HG02973 (cell line): ENCODE measurements around the gene AUNIP.

Experiments used
- ATAC-seq: cut with Tn5 transposase; IDR thresholded peaks from one replicate; pipeline ENCODE4 v1.9.1; 2021; ENCODE audit warnings: moderate library complexity; ENCODE audit not compliant: unreplicated experiment

Gene AUNIP

DNA sequence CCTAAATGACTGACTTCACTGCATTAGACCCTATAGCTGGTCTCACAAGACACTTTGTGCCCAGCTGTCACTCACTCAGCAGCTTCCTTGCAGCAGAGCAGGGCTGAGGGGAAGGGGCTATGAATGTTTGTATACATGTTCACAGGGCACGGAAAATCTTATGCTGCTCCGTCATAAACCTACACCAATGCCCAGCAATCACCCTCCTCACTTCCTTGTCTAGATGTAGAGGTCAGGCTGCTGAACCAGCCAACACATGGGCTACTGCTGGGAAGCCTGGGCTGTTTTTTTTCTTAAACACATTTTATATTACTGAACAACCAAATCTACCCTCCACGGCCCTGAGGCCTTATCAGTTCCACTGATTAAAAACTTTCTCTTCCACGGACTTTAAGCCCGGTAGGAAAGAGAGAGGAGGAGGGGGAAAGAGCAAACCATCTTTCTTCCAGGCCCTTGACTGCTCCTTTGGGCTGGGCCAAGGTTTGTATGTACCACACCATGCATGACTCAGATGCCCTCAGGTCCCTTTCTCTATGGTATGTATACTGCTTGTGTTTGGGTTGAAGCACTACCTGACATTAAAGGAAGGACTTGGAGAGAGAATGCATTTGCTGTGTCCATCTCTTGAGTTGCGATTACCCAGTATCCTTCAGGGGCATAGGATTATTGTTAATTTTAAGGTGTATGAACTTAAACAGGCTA lies 26.8 kb downstream of the AUNIP start:
- no peak for ATAC-seq

DNA sequence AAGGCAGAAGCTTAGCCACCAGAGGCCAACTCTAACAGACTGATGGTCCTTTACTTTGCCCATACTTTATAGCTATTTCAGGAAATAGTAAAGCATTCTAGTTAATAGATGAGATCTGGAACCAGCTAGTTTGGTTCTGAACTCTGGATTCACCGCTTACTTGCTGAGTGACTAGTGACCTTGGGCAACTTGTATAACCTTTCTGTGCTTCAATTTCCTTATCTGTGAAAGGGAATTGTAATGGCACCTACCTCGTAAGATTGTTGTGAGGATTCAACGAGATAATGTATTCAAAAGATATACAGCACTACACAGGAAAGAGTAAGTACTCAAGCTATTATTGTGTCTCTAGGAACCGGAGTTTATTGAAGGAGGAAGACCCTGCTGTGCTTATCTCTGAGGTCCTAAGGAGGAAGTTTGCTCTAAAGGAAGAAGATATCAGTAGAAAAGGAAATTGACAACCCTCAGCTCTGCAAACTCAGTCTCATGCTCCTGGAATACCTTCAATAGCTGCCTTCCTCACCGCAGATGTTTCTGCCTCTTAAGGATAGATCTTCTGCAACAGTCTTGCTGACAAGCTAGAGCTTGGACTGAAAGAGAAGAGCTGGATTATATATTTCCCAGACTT lies 27.6 kb downstream of the AUNIP start:
- no peak for ATAC-seq

DNA sequence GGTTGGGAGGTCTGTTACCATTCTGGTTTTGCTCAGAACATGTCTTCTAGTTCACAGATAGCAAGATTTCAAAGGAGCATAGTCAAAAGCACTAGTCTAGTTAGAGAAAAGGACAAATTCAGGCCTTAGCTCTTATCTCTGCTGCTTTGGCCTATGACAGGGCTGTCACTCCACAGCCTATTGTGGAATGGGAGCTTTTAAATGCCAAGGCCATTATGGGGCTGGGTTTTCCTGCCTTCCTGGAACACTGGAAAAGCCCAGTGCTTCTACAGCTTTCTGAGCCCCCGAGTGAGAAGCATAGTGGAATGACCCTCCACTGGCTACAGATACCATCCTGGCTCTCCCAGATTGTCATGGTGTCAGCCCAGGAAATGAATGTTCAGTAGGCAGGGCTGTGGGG lies 30.2 kb downstream of the AUNIP start:
- no peak for ATAC-seq

- no peak for ATAC-seq
Measured at GRCh38 chr1:25828491-25828890, 30.8 kb downstream of the AUNIP start.

GRCh38 chr1:25826571-25826970 lies 32.7 kb downstream of the AUNIP start:
- no peak for ATAC-seq

GRCh38 chr1:25825605-25826004 lies 33.7 kb downstream of the AUNIP start:
- no peak for ATAC-seq

- ATAC-seq: no peak
Measured at GRCh38 chr1:25821630-25822091, 37.6 kb downstream of the AUNIP start.

- ATAC-seq: no peak
Measured at GRCh38 chr1:25821112-25821476, 38.2 kb downstream of the AUNIP start.

GRCh38 chr1:25820247-25821111 lies 38.8 kb downstream of the AUNIP start:
- ATAC-seq: peak; percentile 32

DNA sequence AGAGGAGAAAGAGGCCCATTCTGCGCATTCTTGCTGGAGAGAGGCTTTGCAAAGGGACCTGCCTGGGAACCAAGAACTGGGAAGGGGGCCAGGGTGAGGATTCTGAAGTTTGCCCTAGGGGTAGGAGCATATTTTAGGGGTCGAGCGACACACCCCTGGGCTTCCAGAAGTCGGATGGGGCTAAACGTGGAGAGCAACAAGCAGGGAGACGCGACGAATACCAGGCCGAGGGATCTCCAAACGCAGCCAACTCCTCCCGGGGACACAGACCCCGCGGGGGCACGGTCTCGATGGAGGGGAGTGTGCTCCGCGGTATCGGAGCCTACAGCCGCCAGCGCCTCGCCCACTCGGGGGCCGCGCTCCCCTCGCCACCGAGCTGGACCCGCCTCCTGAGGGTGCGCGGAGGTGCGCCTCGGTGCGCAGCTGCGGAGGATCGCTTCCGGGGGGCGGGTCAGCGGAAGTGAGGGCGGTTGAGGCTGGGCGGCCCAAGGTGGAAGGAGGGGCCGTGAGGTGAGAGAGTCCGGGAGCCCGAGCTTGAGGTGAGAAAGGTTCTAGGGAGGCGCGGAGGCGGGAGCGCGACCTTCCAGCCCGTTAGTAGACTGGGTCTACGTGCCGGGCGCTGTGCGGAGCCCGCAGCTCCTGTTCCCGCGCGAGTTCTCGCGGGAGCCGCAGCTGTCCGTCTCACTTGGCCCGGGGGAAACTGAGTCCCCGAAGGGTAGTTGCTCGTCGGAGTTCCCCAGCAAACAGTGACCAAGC lies 39.6 kb downstream of the AUNIP start, which contains the start of gene MTFR1L:
Gene MTFR1L, plus strand, starts transcription at position 464 of the 756 bp plus-strand sequence. CDS start 3,151 bp downstream, outside the sequence.
- peak; percentile 79 for ATAC-seq

DNA sequence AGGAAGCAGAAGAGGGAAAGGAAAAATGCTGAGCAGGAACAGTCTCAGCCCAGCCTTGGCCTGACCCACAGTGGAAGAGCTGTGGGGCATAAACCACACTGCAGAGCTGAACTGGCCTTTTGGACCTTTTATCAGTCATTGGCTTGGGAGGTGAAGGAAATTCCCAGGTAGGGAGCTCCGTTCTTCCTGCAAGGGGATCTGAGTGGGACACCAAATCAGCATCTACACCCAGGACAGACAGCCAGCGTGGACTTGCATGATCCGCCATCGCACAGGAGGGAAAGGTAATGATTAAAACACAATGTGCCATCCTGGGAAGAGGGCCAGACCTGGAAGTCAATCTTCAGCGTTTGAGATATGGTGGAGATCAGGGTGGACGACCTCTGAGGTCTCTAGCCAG lies 40.7 kb downstream of the AUNIP start:
- no peak for ATAC-seq

DNA sequence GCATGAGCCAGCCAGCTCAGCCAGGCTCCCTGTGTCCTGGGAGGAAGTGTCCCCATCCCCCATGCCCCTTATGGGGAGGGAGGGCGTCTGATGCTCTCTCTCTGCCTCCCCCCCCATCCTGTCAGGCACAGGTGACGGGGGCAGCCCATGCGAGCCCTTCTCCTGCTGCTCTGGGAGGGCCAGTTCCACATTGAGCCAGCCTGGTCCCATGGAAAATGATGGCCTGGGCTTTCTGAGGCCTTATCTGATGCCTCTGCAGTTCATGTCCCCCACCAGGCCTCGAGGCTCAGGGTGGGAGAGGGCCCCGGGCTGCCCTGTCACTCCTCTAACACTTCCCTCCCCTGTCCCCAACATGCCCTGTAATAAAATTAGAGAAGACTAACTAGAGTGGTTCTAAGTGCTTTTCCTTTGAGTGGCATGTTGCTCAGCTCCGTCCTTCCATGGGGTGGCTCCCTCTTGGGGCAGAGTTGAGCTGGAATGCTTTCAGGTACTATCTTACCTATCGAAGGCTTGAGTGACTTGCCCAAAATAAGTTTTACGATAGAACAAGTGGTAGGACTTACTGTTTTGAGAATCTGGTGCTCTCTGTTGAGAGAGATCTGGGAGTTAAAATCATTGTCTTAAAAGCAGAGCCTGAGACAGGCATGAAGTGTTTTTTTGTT lies 41.3 kb downstream of the AUNIP start:
- ATAC-seq: no peak

DNA sequence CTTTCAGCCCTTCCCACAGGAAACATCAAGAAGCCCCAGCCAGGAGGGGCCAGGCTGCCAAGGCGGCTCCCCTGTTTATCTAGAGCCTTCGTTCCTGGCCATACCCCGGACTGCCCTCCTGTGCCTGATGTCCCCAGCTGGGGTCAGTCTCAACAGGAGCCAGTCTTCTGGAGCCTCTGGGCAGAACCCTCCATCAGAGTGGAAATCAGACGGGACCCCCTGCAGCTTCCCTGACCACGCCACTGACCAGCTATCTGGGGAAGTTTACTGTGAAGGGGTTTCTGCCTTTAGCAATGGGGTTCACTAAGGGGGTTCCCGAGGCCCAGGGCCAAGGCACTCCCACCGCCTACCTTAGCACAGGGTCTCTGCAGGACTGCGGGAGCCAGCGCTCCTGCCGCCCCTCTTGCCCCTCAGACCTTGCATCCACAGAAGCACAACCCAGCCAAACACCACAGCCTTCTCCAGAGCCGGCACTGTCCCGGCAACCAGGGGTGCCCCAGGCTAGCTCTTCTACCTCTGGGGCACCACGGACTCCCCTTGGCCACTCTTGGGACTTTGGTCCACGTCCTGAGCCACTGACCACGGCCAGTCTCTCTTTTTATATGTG lies 43.0 kb downstream of the AUNIP start:
- ATAC-seq: no peak

DNA sequence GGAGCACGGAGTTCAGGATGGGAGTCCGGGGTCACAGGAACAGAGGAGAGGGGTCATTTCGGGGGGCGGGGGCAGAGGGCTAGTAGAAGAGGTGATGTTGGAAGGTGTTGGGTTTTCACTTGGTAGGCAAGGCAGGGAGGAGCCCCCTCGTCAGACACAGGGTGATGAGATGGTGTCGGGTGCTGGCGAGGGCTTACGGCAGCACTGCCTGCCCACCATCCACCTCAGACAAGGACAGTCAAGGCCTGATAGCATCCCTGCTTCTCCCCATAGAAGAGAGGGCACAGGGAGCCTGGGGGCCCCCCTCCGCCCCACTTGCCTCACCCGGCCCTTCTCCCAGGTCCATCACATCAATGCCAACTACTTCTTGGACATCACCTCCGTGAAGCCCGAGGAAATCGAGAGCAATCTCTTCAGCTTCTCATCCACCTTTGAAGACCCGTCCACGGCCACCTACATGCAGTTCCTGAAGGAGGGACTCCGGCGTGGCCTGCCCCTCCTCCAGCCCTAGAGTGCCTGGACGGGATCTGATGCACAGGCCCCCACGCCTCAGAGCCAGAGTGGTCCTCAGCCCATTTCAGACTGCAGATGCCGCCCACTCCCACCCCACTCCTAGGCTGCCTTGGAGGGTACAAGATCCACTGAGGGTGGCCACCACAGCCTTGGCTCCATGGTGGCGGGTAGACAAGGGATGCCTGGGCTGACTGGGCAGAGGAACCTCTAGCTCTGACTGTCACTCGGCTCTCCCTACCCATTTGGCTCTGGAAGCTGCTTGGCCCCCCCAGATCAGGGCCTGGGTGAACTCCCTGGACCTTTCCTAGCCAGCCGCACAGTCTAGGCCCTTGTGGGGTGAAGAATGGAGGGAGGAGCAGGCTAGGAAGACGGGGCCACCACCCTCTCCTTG lies 43.8 kb downstream of the AUNIP start:
- no peak for ATAC-seq

- no peak for ATAC-seq
Measured at GRCh38 chr1:25814549-25815087, 44.6 kb downstream of the AUNIP start.

DNA sequence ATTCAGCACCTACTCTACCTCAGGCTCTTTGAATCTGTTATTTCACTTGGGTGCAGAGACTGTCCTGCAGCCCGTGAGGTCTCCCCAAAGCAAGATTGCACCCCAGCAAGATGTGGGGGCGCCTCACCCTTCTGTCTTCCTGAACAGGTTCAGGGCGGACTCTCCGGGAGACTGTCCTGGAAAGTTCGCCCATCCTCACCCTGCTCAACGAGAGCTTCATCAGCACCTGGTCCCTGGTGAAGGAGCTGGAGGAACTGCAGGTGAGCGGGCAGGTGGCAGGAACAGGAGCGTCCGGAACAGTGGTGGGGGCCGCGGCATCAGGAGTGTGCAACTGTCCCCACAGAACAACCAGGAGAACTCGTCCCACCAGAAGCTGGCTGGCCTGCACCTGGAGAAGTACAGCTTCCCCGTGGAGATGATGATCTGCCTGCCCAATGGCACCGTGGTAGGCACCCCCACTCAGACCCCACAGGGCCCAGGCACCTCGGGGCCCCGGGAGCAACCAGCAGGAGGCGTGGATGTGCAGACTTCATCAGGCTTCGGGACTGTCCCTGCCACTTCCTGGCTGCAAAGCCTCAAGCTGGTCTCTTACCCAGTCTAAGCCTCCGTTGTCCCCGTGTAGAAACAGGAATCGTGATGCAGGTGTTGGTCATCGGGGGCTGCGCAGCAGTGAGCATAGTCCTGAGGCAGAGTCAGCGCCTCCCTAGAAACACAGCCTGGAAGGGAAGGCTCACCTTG lies 45.4 kb downstream of the AUNIP start:
- no peak for ATAC-seq

GRCh38 chr1:25813071-25813733 lies 46.1 kb downstream of the AUNIP start:
- ATAC-seq: no peak
